RPMI8226 (cell line): ENCODE data around the gene MED28.
A peak's percentile ranks its signal among the peaks of the same experiment; 100 is the strongest.
"Not testable (repeated sequence)": the region's sequence is repeated elsewhere in the genome, so short reads cannot be mapped to it uniquely, and the experiment has no call there.

ENCODE experiments used
- DNase-seq: peaks from one replicate; pipeline ENCODE4 v3.0.0-alpha.2; 2015

MED28 gene

DNA sequence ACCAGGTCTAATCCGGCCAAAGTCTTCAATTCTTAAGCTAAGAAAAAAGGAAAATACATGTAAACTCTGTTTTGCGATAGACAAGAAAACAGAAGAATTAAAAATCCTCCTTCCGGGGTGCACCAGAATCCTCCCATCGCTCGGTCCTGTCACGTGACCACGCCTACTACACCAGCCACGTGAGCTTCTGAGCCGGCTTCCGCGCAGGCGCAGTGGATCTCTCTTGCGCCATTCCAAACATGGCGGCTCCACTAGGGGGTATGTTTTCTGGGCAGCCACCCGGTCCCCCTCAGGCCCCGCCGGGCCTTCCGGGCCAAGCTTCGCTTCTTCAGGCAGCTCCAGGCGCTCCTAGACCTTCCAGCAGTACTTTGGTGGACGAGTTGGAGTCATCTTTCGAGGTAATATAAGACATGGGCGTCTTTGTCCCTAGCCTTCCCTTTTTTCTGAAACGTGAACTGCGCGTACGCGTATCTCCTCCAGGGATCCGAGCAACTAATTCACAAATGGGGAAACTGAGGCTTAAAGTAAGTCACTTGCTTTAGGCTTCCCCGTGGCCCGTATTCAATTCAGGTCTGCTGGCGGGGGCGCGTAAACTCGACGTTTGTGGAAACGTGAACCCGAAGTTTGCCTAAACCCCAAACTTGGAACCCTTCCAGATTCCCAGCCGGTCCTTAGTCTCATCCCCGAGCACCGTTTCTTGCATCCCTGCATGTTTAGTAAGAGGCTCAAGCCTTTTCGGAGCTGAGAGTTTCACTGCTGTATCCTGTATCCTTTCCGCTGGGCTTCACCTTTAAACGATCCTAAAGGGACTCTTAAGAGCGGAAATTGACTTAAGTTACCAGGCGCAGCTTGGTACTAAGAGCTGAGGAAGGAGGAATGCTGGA, at the start of gene MED28:
TSS of gene MED28 (plus strand) at position 226 of the 884 bp plus-strand sequence. CDS start at position 240, 14 bp downstream.
- peak; percentile 95 for DNase-seq

- no peak for DNase-seq
Measured at GRCh38 chr4:17565846-17566245, 48.6 kb upstream of the MED28 start.

DNA sequence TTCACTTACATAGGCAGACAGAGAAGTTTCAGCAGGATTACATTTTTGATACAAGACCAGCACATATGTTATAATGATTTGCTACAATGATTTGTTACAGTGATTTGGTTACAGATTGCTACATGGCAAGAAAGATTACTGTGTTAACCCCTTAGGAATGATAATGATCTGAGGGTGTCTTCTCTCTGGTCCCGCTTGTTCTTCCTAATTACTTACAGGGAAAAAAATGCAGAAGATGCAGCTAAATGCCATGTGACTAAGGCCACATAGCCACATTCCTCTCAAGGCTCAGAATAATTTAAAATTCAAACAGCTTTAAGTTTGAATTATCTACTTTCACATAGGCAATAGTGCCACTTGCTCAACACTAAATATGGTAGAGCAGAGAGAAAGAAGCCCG, 47.2 kb upstream of the MED28 start:
- no peak for DNase-seq

GRCh38 chr4:17574206-17574605, 40.2 kb upstream of the MED28 start:
- DNase-seq: no peak

DNA sequence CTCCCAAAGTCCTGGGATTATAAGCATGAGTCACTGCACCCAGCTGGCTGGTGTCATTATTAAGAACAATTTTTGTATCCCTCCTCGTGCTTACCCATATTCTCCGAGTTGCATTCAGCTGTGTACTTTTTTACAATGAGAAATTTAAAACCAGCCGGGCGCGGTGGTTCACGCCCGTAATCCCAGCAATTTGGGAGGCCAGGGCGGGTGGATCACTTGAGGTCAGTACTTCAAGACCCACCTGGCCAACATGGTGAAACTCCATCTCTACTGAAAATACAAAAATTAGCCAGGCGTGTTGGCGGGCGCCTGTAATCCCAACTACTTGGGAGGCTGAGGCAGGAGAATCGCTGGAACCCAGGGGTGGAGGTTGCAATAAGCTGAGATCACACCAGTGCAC, 39.3 kb upstream of the MED28 start:
- not testable (repeated sequence) for DNase-seq

GRCh38 chr4:17576932-17577664, 37.3 kb upstream of the MED28 start, which contains the start of gene LAP3:
TSS of gene LAP3 (plus strand) at chr4:17577198. CDS start at chr4:17577466, 268 bp downstream.
- DNase-seq: peak; percentile 94

- DNase-seq: peak; percentile 23
Measured at GRCh38 chr4:17577665-17578481, 36.6 kb upstream of the MED28 start.

DNA sequence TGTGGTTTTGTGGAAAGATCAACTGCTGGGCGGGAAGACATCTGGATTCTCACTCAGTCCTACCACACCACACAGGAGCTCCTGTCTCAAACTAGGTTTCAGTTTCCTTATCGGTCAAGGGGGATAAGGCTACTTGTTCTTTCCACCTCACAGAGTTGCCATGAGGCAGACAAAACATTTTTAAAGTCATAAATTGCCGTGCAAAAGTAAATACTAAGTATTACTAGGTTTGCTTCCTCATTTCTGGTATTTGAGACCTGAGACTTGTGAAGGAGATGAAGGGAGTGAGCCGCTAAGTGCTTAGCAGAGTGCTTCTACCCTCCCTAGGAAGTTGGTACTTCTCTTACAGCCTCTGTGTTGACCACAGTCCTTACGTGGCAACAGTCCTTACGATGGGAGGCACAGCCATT, 36.0 kb upstream of the MED28 start:
- peak; percentile 45 for DNase-seq

DNA sequence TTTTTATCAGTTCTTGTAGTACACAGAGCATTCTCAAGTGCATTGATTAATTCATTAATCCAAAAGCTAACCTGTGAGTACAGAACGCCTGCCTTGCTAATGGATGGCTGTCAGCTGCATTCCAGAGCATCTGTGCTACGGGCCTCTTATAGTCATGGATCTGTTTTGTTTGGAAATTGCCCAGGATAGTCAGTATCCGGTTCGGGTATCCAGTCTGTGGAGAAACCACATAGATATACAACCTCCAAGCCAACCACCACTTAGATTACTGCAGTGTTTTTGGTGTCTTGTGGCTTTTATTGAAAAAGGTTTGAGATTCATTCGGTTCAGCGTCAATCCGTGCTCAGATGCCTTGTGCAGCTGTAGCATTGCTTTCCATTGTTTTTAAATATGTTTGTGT, 33.5 kb upstream of the MED28 start:
- DNase-seq: no peak

GRCh38 chr4:17583276-17583675, 31.2 kb upstream of the MED28 start:
- DNase-seq: no peak

GRCh38 chr4:17583941-17584340, 30.5 kb upstream of the MED28 start:
- no peak for DNase-seq

GRCh38 chr4:17584521-17585213, 29.8 kb upstream of the MED28 start:
- DNase-seq: no peak

GRCh38 chr4:17587094-17587822, 27.2 kb upstream of the MED28 start:
- no peak for DNase-seq

GRCh38 chr4:17589355-17589754, 25.1 kb upstream of the MED28 start:
- no peak for DNase-seq

GRCh38 chr4:17595471-17596005, 18.9 kb upstream of the MED28 start:
- peak; percentile 64 for DNase-seq

DNA sequence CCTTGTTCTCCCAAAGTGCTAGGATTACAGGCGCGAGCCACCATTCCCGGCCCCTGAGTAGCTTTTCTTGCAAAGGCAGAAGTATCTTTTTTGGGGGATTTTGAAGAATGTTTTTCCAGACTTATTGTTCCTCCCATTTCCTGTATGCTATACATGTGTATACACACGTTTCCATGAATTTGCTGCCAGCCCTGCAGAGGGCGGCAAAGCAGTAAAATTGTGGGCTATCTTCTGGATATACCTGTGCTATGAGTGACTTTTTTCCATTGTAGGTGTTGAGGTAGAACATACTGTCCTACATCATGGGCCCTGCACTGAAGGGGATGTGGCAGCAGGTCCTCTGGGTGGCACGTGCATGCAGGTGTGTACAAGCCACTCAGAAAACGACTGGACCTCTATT, 16.9 kb upstream of the MED28 start:
- DNase-seq: no peak

- no peak for DNase-seq
Measured at GRCh38 chr4:17599826-17600225, 14.6 kb upstream of the MED28 start.

DNA sequence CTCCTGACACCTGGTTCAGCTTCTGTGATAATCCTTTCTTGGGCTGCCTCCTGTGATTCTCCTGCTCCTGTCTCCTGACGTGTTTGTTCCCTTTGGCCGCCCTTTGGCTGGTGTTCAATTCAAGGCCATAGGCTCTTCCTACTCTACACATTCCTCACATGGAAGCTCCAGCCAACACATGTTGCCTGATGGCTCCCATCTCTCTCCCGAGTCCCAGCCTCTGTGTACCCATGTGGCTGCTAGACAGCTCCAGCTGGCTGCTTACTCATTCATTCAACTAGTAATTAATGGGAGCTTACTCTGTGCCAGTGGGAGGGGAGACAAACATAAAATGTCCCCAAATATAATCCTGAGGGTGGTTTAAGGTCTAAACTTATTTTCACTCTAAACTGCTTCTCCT, 9.2 kb upstream of the MED28 start:
- DNase-seq: no peak

DNA sequence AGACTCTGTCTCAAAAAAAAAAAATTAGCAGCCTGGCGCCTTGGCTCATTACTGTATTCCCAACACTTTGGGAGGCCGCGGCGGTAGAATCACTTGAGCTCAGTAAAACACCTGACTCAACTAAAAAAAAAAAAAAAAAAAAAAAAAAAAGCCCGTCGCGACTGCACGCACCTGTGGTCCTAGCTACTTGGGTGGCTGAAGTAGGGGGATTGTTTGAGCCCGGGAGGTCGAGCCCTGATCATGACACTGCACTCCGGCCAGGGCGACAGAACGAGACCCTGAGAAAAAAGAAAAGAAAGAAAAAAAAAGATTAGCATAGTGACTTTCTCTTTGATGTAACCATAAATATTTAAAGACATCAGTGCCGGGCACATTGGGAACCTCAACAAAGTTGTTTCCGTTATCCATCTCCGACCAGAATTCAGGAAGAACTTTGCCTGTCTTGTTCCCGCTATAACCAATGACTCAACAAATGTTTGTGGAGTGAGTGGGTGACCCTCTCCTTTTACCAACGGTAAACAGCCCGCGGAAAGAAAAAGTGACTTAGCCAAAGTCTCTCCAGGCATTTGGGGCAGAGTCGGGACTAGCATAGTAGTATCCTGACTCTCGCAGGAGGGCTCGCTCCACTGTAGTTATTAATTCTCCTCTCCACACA, 553 bp upstream of the MED28 start:
- peak; percentile 45 for DNase-seq

- no peak for DNase-seq
Measured at GRCh38 chr4:17616283-17616682, 1.8 kb downstream of the MED28 start.

- DNase-seq: no peak
Measured at GRCh38 chr4:17618926-17619325, 4.5 kb downstream of the MED28 start.
